Naive B cell (primary cell): Measurements from ENCODE around the gene RRBP1. TPM values are rescaled to one million over a fixed set of nuclear protein-coding genes. Genes with fewer than 3 reads are reported as not detected.
A peak's percentile ranks its signal among the peaks of the same experiment; 100 is the strongest.

ENCODE experiments used
- ATAC-seq, 2 donors: fragments of 150-1000 bp; cut with Tn5 transposase; 2 replicates each; pipeline ENCODE4 v1.10.0; 2021; ENCODE audit warnings: low read depth in 2 of 2, mild to moderate bottlenecking in 2 of 2, moderate library complexity in 2 of 2
- DNase-seq: peaks from one replicate; pipeline ENCODE4 v3.0.0; 2022
- H3K27ac Mint-ChIP-seq, 6 donors: one replicate each; pipeline ENCODE4 v1.8.0; 2020 to 2022; ENCODE audit warnings: mild to moderate bottlenecking in 6 of 6, mixed read lengths in 6 of 6, moderate library complexity in 5 of 6, inconsistent platforms in 2 of 6
- H3K27me3 Mint-ChIP-seq, 3 donors: one replicate each; pipeline ENCODE4 v1.8.0; 2021 to 2022; ENCODE audit warnings: mixed read lengths in 3 of 3, mild to moderate bottlenecking in 1 of 3
- H3K36me3 Mint-ChIP-seq, 2 donors: one replicate each; pipeline ENCODE4 v1.8.0; 2020 to 2022; ENCODE audit warnings: mixed read lengths in 2 of 2, inconsistent platforms in 1 of 2, mild to moderate bottlenecking in 1 of 2
- H3K4me1 Mint-ChIP-seq, 3 donors: one replicate each; pipeline ENCODE4 v1.8.0; 2020 to 2022; ENCODE audit warnings: mixed read lengths in 3 of 3, inconsistent platforms in 1 of 3, mild to moderate bottlenecking in 1 of 3, moderate library complexity in 1 of 3
- H3K4me3 Mint-ChIP-seq, 8 donors: one replicate each; pipeline ENCODE4 v1.8.0; 2020 to 2022; ENCODE audit warnings: mild to moderate bottlenecking in 8 of 8, mixed read lengths in 8 of 8, moderate library complexity in 8 of 8, inconsistent platforms in 2 of 8
- H3K9me3 Mint-ChIP-seq, 7 donors: one replicate each; pipeline ENCODE4 v1.8.0; 2020 to 2022; ENCODE audit warnings: mixed read lengths in 7 of 7, mild to moderate bottlenecking in 5 of 7, inconsistent platforms in 2 of 7, moderate library complexity in 1 of 7
- polyA plus RNA-seq, 6 donors: library from polyadenylated mRNA; unstranded; fragments of 300-500 nt; fragmentation: Illumina TruSeq; gene quantifications; one replicate each; pipeline ENCODE4 v1.2.3, GENCODE V29; 2021; ENCODE audit warnings: low read depth in 6 of 6

RRBP1 gene
- polyA plus RNA-seq, 6 donors from 2014 or later: 1.00 to 12.2 (median 2.1) TPM

DNA sequence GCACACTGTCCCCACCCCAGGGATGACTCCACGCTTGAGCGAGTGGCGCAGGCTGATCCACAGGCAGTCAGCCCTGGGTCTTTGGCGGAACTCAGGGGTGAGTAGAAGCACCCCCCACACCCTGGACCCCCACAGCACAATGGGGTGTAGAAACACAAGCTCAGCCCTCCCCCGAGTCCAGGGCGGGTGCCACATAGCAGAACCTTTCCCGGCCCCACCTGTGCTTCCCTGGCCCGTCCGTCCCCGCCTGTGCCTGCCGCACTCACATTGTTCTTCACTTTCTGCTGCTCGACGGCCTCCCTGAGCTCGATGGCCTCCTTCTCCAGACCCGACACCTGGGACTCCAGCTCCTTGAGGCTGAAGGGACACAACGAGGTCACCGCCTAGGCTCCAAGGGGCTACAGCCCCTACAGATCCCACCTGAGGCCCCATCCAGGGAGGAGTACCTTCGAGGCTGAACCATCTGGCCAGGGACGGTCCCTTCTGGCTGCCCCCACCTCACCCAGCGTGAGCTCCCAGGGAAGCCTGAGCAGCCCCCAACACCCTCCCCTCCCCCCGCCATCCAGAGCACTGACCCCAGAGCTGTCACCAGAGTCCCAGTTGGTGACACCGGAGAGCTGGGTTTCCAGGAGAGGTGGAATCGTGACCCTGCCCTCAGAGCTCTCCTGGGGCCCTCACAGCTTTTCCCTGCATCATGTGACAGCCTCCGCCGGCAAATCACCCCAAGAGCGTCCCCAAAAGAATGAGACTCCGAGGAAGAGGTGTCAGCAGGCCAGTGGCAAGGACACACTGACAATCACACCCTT is 56.6 kb downstream of the RRBP1 start:
- no peak overlapping the region for H3K27ac Mint-ChIP-seq

DNA sequence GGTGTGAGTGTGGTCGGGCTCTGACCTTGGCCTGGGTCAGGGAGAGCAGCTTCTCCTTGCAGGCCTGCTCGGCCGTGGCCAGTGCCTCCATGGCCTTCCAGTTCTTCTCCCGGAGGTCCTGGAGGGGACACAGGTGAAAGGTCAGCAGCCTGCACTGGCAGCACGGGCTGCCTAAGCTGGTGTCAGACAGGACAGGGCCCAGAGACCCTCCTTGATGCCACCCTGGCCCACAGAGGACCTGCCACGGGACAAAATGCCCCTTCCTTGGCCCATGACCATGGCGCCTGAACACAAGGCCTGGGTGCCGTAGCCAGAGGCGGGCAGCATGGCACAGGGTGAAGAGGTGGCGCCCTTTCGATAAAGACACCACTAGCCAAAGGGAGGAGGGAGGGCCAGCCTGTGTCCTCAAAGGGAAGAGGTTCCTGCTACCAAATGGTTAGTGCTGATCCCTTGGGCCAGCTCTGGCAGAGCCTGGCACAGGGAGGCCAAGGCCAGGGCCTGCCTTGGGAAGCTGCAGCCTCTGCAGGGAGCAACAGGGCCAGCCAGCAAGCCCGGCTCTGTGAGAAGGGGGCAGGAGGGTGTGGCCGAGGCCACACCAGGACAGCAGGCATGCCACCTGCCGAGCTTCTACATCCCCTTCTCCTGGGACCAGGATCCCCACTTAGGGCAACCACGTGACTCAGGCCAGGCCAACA is 57.3 kb downstream of the RRBP1 start:
- Mint-ChIP-seq H3K27ac (no peak overlapping the region), H3K9me3 (no peaks in the 10 kb centered on the region), H3K4me1 (peaks cover 0 to 2% (median 0%) of the 10 kb centered on the region in 3 donors), H3K27me3 (no peaks in the 10 kb centered on the region), H3K4me3 (no peak overlapping the region), H3K36me3 (peaks cover 0 to 11% of the 10 kb centered on the region in 2 donors)
- ATAC-seq: no peak
- no peak for DNase-seq

More for the DNA sequence above, 56.6 kb downstream of the RRBP1 start:
- ATAC-seq (no peak), DNase-seq (no peak)
- Mint-ChIP-seq H3K4me1 (peaks cover 0 to 2% (median 0%) of the 10 kb centered on the region in 3 donors), H3K4me3 (no peak overlapping the region), H3K9me3 (no peaks in the 10 kb centered on the region), H3K27me3 (no peaks in the 10 kb centered on the region), H3K36me3 (peaks cover 0 to 18% of the 10 kb centered on the region in 2 donors)

DNA sequence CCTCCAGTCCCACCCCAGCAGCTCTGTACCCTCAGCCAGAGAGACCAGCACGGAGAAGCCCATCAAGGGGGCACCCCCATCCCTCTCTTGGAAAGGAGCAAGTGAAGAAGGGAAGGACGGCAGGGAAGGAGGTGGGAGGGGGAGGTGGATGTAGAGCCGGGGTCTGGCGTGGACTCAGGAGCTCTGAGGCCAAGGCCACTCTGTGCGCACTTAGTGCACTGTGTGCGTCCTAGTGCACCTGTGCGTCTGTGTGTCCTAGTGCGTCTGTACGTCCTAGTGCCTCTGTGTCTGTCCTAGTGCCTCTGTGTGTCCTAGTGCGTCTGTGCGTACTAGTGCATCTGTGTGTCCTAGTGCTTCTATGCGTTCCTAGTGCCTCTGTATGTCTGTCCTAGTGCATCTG is 58.0 kb downstream of the RRBP1 start:
- no peak overlapping the region for H3K27ac Mint-ChIP-seq
- ATAC-seq (no peak), DNase-seq (no peak)
- H3K36me3 Mint-ChIP-seq: peaks cover 0 to 10% of the 10 kb centered on the region in 2 donors
- no peaks in the 10 kb centered on the region for H3K27me3 Mint-ChIP-seq
- no peak overlapping the region for H3K4me3 Mint-ChIP-seq
- peaks cover 0 to 2% (median 0%) of the 10 kb centered on the region in 3 donors for H3K4me1 Mint-ChIP-seq
- no peaks in the 10 kb centered on the region for H3K9me3 Mint-ChIP-seq

DNA sequence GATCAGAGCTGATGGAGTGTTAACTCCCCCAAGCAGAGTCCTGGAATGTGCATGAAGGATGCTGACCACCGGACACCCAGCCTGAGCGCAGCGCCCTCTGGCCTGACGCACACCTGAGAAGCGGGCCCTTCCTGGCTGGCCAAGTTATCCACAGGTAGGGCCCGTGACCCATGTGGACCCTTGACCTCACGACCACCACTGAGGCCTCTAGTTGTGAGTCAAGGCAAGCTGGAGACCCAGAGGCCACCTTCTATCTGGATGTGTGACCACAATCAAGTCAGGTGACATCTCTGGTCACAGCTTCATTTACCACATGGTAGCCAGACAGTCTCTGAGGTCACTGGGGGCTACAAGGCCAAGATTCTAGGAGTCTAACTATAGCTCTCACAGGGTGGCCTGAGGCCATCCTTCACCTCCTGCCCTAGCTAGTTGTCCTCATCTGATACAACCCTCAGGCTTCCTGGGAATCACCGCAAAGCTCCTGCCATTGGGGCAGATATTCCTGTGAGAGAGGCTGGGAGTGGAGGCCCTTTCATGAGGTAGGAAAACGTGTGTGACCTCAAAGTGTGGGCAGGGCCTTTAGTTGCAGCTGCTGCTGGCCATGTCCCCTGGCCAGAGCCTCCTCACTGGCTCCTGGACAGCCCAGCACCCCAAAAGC is 59.1 kb downstream of the RRBP1 start:
- no peak for DNase-seq
- no peaks in the 10 kb centered on the region for H3K27me3 Mint-ChIP-seq
- no peak for ATAC-seq
- no peaks in the 10 kb centered on the region for H3K9me3 Mint-ChIP-seq
- H3K36me3 Mint-ChIP-seq: peaks cover 0 to 10% of the 10 kb centered on the region in 2 donors
- H3K4me1 Mint-ChIP-seq: no peaks in the 10 kb centered on the region
- H3K4me3 Mint-ChIP-seq: no peak overlapping the region
- H3K27ac Mint-ChIP-seq: no peak overlapping the region

DNA sequence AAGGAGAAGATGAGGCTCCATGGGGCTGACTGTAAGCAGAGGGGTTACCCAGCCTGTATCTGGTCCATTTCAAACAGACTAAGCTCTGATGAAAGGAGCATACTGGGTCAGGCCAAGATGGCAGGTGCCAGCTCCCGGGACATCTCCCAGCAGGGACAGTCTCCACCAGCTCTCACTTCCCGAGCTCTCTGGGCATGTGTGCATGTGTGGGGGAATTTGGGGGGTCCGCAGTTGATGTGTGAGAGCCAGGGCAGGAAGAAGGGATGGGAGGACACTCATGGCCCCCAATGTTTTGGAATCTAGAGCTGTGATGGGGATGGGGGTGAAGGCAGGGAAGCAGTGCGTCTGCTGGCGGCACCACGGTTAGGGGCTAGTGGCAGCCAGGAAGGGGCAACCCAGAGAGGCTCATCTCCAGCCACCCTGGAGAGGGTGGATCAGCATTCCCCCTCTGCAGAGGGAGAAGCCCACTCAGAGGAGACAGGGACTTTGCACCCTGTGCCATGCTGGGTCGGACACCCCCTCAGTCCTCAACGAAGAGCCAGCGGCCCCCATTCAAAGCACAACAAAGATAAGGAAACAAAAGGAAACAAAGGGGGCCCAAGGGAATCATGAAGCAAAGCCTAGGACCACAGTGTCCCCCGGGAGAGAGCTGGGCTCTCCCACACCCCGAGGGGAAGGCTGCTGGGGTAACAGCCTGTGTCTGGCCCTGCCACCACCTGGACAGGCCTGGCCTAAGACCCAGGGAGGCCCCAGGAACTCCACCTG is 59.8 kb downstream of the RRBP1 start:
- no peak for ATAC-seq

DNA sequence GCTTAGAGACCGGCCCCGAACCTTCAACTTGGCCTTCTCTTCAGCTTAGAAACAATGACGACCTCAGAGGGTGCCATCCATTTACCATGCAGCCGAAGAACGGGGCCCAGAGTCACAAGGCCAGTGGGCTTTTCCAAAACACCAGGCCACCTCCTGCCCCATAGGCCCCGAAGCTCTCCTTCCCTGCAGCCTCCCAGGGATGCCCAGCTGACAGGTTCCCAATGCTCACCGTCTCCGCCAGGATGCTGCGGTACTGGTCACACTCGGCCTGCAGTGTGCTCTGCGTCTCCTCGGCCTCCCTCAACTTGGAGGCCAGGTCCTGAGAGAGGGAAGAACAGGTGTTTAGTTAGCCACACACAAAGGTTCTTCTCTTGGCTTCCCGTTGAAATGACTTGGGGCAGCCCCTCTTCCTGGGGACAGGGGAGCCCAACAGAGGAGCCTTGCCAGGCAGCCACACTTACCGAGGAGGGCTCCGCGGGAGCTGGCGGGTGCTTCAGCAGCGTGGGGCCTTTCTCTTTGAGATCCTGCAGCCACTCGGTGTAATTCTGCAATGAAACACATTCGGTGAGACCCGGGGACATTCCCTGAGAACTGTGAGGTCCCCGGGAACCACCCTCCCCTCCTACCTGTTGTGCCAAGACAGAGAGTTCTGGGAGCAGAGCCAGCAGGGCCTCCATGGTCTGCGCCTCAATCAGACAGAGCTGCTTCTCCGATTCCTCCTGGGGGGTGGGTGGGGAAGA is 60.6 kb downstream of the RRBP1 start:
- peaks cover 0 to 10% of the 10 kb centered on the region in 2 donors for H3K36me3 Mint-ChIP-seq
- DNase-seq: no peak

More for the DNA sequence above, 59.8 kb downstream of the RRBP1 start:
- H3K36me3 Mint-ChIP-seq: peaks cover 0 to 10% of the 10 kb centered on the region in 2 donors
- no peak overlapping the region for H3K4me3 Mint-ChIP-seq
- no peaks in the 10 kb centered on the region for H3K9me3 Mint-ChIP-seq
- no peak for DNase-seq
- H3K4me1 Mint-ChIP-seq: no peaks in the 10 kb centered on the region
- H3K27me3 Mint-ChIP-seq: no peaks in the 10 kb centered on the region
- peak overlapping the region in 3 of 6 donors; percentile 26 to 88 (median 82) for H3K27ac Mint-ChIP-seq

DNA sequence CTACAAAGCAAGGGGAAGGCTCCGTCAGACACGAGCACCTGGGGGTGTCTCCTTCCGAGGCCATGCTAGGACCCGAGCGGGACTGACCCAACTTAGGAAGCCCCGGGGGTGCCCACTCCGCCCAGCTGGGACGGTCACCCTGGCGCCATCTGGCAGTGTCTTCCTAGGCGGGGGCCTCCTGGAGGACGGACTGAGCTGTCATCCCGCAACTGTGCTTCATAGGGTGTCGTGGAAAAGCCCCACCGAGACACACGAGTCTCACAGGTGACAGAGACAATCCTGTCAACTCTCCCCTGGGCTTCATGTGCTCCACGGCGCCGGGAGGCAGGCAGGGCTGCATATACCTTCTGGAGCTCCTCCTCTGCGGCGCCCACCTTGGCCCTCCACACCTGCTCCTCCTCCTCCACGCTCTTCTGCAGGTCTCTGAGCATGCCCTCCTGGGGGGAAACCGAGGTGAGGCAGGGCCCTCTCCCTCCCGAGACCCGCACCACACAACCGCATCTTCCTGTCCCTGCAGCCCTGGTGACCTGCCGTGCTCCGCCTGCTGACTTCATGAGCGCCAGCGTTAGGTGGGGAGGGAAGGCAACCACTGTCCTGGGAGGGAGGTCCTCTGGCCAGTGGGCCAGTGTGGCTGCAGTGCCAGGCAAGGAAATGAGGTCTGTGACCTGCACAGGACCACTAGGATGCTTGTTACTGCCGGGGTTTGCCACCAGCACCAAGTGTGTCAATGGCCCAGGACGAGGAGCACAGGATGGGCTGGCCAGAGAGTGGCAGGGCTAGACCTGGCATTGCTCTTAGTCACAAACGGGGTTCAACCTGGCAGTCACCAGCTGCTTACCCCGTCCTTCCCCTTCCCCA is 61.4 kb downstream of the RRBP1 start:
- H3K36me3 Mint-ChIP-seq: peaks cover 0 to 3% of the 10 kb centered on the region in 2 donors
- H3K4me3 Mint-ChIP-seq: no peak overlapping the region
- H3K27ac Mint-ChIP-seq: no peak overlapping the region
- ATAC-seq (no peak), DNase-seq (no peak)
- no peaks in the 10 kb centered on the region for H3K27me3 Mint-ChIP-seq
- H3K4me1 Mint-ChIP-seq: no peaks in the 10 kb centered on the region
- H3K9me3 Mint-ChIP-seq: no peaks in the 10 kb centered on the region

More for the DNA sequence above, 60.6 kb downstream of the RRBP1 start:
- H3K4me3 Mint-ChIP-seq: no peak overlapping the region
- H3K9me3 Mint-ChIP-seq: no peaks in the 10 kb centered on the region
- peak overlapping the region in 1 of 6 donors; percentile 59 for H3K27ac Mint-ChIP-seq
- H3K4me1 Mint-ChIP-seq: no peaks in the 10 kb centered on the region
- no peaks in the 10 kb centered on the region for H3K27me3 Mint-ChIP-seq
- no peak for ATAC-seq

DNA sequence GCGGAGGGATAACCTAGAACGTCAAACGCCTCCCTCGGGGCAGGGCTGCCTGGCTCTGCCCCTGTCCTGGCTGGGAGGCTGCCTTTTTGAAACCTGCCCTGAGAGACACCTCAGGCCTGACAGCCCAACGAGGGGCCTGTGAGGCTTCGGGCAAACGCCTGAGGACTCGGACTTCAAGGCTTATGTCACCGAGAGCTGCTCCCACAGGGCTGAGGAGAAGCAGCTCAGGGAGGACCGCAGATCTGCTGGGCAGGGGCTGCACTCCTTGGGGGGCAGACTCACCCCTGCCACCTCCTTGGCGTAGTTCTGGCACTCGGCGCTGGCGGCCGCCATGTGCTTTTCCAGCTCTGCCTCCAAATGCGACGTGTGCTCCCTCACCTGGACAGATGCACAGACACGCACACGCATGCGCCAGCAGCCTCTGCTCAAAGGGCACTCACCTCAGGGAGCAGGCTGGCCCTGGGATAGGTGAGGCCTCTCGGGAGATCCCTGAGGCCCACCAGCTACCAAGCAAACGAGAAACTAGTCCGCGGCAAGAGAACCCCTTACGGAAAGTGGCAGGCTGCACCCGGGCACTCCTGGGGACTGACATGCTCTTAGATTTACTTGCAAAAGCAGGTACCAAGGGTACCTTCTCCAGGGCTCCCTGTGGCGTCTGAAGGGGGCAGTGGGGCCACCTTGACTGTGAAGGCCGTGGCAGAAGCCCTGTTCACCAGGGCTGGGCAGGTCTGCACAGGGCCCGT is 62.5 kb downstream of the RRBP1 start:
- H3K27me3 Mint-ChIP-seq: no peaks in the 10 kb centered on the region
- no peaks in the 10 kb centered on the region for H3K36me3 Mint-ChIP-seq
- peaks cover 0 to 3% (median 0%) of the 10 kb centered on the region in 3 donors for H3K4me1 Mint-ChIP-seq
- H3K27ac Mint-ChIP-seq: no peak overlapping the region
- H3K9me3 Mint-ChIP-seq: no peaks in the 10 kb centered on the region
- DNase-seq: no peak
- no peak overlapping the region for H3K4me3 Mint-ChIP-seq
- ATAC-seq: no peak

DNA sequence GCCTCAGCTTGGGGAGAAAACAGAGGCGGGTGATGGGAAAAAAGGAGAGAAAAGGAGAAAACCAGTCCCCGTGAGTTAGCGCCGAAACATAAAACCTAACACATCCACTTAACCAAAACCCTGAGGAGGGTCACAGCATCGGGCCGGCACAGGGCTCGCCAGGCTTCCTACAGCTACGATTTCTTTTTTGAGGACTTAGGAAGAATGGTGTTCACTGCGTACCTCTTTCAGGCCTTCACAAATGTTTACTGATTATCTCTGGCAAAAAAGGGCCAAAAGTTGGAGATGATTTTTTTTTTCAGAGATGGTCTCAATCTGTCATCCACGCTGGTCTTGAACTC is 63.4 kb downstream of the RRBP1 start:
- peaks cover 0 to 3% (median 0%) of the 10 kb centered on the region in 3 donors for H3K4me1 Mint-ChIP-seq
- ATAC-seq (no peak), DNase-seq (no peak)
- no peaks in the 10 kb centered on the region for H3K27me3 Mint-ChIP-seq
- H3K9me3 Mint-ChIP-seq: no peaks in the 10 kb centered on the region
- no peak overlapping the region for H3K4me3 Mint-ChIP-seq
- no peak overlapping the region for H3K27ac Mint-ChIP-seq
- H3K36me3 Mint-ChIP-seq: no peaks in the 10 kb centered on the region

DNA sequence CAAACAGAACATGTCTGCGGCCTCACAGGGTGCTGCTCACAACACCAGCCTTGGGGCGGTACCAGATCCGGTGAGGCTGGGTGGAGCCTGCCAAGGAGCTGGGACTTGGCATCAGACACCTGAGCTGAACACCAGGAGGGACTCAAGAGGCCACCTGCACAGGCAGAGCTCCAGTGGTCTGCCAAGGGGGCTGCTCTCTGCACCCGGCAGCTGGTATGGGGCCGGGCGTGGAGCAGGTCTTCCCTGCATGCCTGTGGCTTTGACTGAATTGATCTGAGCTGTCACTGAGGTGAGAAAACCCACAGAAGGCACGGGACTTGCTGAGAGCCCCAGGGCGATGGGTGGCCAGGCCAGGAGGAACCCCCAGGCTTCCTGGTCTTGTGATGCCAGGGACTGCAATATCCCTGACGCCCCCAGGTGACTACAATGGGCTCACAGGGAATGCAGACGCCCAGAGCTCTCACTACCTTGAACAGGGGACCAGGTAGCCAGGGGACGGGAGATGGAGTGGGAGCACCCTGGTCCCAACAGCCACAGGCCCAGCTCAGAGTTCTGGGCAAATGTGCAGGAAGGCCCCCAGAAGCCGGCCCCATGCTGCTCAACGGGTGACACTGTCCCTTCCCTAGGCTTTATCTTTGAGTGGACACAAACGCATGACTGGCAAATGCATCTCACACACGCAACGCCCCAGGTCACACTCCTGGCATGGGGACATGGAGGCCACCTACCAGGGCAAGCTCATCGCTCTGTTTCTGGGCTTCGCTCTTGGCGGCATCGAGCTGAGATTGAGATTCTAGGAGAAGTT is 64.0 kb downstream of the RRBP1 start:
- H3K27me3 Mint-ChIP-seq: no peaks in the 10 kb centered on the region
- ATAC-seq: no peak
- H3K9me3 Mint-ChIP-seq: no peaks in the 10 kb centered on the region
- DNase-seq: no peak
- peaks cover 0 to 3% (median 0%) of the 10 kb centered on the region in 3 donors for H3K4me1 Mint-ChIP-seq
- H3K27ac Mint-ChIP-seq: no peak overlapping the region
- no peaks in the 10 kb centered on the region for H3K36me3 Mint-ChIP-seq
- H3K4me3 Mint-ChIP-seq: no peak overlapping the region
